ENCODE measurements around the gene SLC25A33.
A peak's percentile ranks its signal among the peaks of the same experiment; 100 is the strongest.
"Not testable (repeated sequence)": the region's sequence is repeated elsewhere in the genome, so short reads cannot be mapped to it uniquely, and the experiment has no call there.

Gene SLC25A33, protein sequence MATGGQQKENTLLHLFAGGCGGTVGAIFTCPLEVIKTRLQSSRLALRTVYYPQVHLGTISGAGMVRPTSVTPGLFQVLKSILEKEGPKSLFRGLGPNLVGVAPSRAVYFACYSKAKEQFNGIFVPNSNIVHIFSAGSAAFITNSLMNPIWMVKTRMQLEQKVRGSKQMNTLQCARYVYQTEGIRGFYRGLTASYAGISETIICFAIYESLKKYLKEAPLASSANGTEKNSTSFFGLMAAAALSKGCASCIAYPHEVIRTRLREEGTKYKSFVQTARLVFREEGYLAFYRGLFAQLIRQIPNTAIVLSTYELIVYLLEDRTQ

DNA sequence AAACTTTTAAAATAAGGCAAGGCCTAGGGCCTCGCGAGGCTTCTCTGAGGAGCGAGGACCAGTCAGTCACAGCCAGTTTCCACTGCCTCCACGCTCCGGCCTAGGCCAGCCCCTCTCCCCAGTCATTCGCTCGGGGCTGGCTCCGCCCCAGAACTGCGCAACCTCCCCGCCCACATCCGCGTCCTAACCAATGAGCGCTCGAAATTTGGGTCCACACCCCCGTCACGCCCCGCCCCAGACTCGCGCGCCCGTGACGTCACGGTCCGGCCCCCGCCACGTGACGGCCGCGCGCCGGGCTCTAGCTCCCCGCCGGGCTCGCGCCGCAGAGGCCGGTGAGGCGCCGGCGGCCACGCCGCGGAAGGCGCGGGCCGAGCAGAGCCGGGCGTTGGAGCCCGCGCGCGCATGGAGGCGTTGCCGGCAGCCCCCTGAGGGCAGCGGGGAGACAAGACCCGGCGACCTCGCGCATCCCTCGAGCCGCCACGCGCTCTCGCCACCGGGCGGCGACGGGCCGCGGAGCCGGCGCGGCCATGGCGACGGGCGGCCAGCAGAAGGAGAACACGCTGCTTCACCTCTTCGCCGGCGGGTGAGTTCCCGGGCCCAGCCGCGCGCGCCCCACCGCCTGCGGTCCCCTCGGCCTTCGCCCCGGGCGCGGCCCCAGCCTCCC, at the start of gene SLC25A33:
Gene SLC25A33 (plus strand): TSS at position 301 of the 664 bp plus-strand sequence. CDS start 227 bp downstream, at position 528.
- peak; percentile 63 for DNase-seq

GRCh38 chr1:9490605-9491339, 48.5 kb upstream of the SLC25A33 start:
- peak; percentile 15 for DNase-seq

DNA sequence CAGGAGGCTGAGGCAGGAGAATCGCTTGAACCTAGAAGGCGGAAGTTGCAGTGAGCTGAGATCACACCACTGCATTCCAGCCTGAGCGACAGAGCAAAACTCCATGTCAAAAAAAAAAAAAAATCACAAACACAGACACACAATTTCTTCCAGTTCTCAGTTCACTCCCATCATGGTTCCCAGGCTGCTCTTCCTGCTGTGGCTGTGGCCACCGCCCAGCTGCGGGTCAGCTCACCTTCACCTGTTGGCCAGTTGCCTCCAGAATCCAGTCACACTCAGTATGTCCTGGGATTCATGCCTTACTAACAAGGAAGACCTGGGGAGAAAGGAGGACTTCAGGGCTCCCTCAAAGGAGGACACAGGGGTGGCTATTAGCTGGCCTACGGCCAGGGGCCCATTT, 45.9 kb upstream of the SLC25A33 start:
- no peak for DNase-seq

GRCh38 chr1:9494936-9495758, 44.1 kb upstream of the SLC25A33 start:
- DNase-seq, result no peak

DNA sequence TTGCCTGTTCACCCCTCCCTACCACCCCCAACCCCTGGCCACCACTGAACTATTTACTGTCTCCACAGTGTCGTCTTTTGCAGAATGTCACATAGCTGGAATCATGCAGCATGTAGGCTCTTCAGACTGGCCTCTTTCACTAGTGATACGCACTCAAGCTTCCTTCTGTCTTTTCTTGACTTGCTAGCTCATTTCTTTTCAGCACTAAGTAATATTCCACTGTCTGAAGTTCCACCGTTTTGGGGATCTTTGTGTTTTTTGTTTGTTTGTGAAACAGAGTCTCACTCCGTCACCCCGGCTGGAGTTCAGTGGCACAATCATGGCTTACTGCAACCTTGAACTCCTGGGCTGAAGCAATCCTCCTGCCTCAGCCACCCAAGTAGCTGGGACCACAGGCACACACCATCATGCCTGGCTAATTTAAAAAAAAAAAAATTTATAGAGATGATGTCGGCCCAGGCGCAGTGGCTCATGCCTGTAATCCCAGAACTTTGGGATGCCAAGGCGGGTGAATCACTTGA, 43.4 kb upstream of the SLC25A33 start:
- DNase-seq, result no peak

GRCh38 chr1:9500756-9501754, 38.2 kb upstream of the SLC25A33 start:
- no peak for DNase-seq

DNA sequence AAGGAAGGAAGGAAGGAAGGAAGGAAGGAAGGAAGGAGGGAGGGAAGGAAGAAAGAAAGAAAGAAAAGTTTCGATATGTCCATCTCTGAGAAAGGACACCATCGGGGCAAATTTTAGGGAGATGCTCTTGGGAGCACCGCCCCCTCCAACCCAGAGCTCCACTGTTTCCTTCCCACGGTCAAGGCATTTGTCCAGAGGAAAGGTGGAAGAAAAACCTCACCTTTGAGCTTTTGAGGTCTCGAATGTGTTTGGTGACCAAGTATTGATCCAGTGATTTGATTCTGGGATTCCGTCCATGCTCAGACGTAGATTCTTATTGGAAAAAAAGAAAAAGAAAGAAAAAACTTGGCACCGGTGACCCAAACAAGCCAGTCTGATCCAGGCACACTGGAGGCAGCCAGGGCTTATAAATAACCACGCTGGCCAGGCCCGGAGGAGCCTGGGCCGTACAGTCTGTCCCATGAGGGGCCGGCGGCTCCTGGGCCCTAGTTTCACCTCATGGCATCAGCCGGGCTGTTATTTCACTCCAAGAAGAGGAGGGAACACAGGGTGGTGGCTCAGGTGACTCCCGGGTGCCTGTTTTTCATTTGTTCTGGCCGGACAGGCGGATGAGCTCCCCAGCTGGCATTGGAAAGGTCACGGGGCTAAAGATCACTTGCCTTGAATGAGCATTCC, 36.1 kb upstream of the SLC25A33 start:
- DNase-seq, result no peak

DNA sequence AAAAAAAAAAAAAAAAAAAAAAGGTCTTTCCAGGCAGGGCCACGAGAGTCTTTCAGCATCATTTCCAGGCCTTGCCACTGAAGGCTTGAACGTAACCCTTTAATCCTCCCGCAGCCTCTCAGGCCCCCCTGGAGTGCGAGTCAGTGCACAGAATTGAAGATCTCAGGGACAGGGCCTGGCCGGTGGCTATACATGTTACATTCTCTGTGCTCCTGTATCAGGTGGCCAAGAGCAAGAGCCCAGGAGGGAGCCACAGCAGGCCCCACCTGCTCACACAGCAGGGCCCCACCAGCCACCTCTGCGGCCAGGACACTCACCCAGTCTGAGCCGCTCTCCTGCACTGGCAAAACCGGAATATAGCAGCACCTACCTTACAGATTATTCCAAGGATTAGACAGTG, 34.1 kb upstream of the SLC25A33 start:
- no peak for DNase-seq

- DNase-seq, result no peak
These were observed 32.4 kb upstream of the SLC25A33 start for GRCh38 chr1:9506901-9507300.

DNA sequence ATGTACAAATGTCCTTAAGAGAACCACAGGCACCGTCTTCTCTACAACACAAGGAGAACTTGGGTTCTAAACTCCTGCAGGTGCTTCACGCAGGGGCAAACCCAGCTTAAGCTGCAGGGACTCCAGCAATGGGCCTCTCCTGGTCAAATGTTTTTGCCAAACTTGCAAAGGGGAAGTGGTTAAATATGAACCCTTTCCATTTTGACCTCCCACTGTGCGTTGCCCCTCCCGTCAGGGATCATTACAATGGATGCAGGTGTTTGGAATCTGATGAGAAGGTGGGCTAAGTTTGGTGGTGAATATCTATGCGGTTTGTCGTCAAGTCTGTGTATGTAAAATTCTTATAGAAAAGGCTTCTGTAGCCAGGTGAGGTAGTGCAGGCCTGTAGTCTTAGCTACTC, 29.1 kb upstream of the SLC25A33 start:
- no peak for DNase-seq

- not testable (repeated sequence) for DNase-seq
These were observed 23.7 kb upstream of the SLC25A33 start for GRCh38 chr1:9515550-9515949.

GRCh38 chr1:9518454-9518998, 20.7 kb upstream of the SLC25A33 start:
- no peak for DNase-seq

GRCh38 chr1:9520411-9520810, 18.9 kb upstream of the SLC25A33 start:
- no peak for DNase-seq

GRCh38 chr1:9529190-9529589, 10.1 kb upstream of the SLC25A33 start:
- DNase-seq, result no peak

DNA sequence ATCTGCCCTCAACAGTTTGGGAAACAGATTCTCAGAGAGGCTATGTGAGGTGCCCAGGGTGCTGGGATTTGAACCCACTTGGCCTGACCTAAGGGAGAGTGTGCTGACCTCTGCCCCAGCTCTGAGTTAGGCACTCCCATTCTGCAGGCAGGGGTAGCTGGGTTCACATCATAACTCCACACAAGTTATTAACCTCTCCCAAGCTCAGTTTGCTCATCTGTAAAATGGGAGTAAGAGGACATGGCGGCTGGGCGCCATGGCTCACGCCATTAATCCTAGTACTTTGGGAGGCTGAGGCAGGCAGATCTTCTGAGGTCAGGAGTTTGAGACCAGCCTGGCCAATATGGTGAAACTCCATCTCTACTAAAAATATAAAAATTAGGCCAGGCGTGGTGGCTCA, 8.9 kb upstream of the SLC25A33 start:
- no peak for DNase-seq

GRCh38 chr1:9534953-9535352, 4.3 kb upstream of the SLC25A33 start:
- DNase-seq, result no peak

GRCh38 chr1:9536301-9536700, 3.0 kb upstream of the SLC25A33 start:
- DNase-seq, result no peak

DNA sequence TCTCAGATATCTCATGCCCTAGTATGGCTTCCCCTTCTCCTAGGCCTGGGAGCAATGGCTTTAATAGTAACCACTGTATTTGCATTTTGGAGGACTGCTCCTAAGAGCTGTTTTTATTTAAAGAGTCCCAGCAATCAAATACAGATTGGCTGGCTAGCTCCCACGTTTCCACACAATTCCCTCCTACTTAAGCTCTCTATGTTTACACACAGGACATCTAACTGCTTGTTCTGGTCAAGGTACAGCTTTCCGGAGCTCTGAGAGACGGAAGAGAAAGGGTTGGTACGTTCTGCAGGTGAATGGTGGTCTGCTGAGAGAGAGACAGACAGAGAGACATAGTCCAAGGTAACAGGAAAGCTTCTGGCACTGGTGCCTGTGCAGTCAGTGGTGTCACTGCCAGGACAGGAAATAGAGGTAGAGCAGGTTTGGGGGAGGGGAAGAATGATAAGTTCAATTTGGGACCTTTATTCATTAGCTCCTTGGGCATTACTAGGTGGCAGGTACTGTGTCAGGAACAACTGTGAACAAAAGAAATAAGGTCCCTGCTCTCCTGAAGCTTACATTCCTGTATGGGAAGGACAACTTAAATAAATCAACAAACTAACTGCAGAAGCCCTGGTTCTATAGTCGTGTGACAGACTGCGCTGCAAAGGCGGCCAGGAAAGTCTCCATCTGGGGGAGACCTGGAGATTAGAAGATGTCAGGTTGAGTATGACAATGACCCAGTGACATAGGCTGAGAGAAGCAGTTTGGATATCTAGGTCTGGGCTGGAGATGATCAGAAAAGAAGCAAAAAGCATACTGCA, 1.2 kb upstream of the SLC25A33 start:
- DNase-seq, result no peak

DNA sequence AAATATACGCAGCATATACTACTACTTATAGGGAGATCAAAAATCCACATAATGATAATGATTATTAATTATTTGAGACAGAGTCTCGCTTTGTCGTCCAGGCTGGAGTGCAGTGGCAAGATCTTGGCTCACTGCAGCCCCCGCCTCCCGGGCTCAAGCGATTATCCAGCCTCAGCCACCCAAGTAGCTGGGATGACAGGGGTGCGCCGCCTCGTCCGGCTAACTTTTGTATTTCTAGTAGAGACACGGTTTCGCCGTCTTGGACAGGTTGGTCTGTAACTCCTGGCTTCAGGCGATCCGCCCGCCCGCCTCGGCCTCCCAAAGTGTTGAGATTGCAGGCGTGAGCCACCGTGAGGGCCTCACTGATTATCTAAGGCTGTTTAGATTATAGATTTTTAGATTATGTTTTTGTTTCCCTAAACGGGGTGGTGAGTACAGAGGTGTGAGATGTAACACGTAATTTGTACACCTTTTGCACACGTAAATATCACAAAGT, 548 bp upstream of the SLC25A33 start:
- DNase-seq, result no peak

Measured in cortex of kidney (tissue), 1 donor.